Endothelial cell of umbilical vein (primary cell): ENCODE data around the gene MANBA. TPM values are rescaled to one million over a fixed set of nuclear protein-coding genes. Genes with fewer than 3 reads are reported as not detected.

Experiments used
- BruUV-seq: library from RNA; stranded (reverse); fragments of 400-500 nt; replicated peaks from 2 replicates; lab custom pipeline; 2021; lab: Mats Ljungman, UMichigan
- CTCF ChIA-PET: fragments of 300-600, 350-600 bp; sonication (Branson Sonifier 250); formaldehyde crosslinking; loops from one replicate; lab custom pipeline; 2021; ENCODE audit warnings: antibody characterized with exemption, inconsistent platforms; lab: Charles Lee
- POLR2A ChIA-PET: fragments of 300-600, 350-600 bp; sonication (Branson Sonifier 250); formaldehyde crosslinking; loops from one replicate; lab custom pipeline; 2021; ENCODE audit warnings: antibody characterized with exemption, inconsistent platforms; lab: Charles Lee
- DNase-seq: peaks from one replicate; pipeline ENCODE4 v3.0.0-alpha.2; 2011; ENCODE audit warnings: low read depth, low spot score
- FAIRE-seq: peaks from 2 replicates; lab custom pipeline; 2011; peaks lifted over from hg19 to GRCh38; lab: Jason Lieb, UNC
- H2AFZ ChIP-seq: 2 replicates; pipeline ENCODE4 v1.6.0; 2012; ENCODE audit warnings: low read depth, low read length, control low read depth, inconsistent platforms
- H3K27ac ChIP-seq: 2 replicates; pipeline ENCODE4 v1.5.1; 2011; ENCODE audit warnings: low read depth, mild to moderate bottlenecking, control low read depth, low read length, moderate library complexity; ENCODE audit not compliant: insufficient read depth
- H3K27me3 ChIP-seq, 2 experiments: 2 replicates each; pipeline versions ENCODE4 v1.6.0 to v1.6.1; 2011; ENCODE audit warnings: low read length in 2 of 2, mixed read lengths in 1 of 2; ENCODE audit not compliant: control insufficient read depth in 2 of 2, insufficient read depth in 2 of 2
- H3K36me3 ChIP-seq, 2 experiments: 2 replicates in 1 of 2; 3 replicates in 1 of 2; pipeline ENCODE4 v1.5.1; 2011; ENCODE audit warnings: low read length in 2 of 2, mild to moderate bottlenecking in 1 of 2, moderate library complexity in 1 of 2; ENCODE audit not compliant: control insufficient read depth in 2 of 2, insufficient read depth in 2 of 2; ENCODE audit errors: extremely low read depth in 1 of 2
- H3K4me1 ChIP-seq: 3 replicates; pipeline ENCODE4 v1.5.1; 2011; ENCODE audit warnings: mild to moderate bottlenecking, low read length; ENCODE audit not compliant: control insufficient read depth, insufficient read depth; ENCODE audit errors: extremely low read depth
- H3K4me2 ChIP-seq: 2 replicates; pipeline ENCODE4 v1.6.1; 2011; ENCODE audit warnings: low read length, control low read depth, mixed read lengths; ENCODE audit not compliant: insufficient read depth
- H3K4me3 ChIP-seq, 3 experiments: fragments of 200-600 bp in 1 of 3; sonication (generic), shearing (Covaris generic) in 1 of 3; replicated peaks in 1 of 3; 2 replicates each; pipeline ENCODE4 v1.5.1; 2011 to 2016; ENCODE audit warnings: control low read depth in 3 of 3, low read length in 3 of 3, mild to moderate bottlenecking in 2 of 3, inconsistent platforms in 1 of 3, low read depth in 1 of 3, moderate library complexity in 1 of 3; ENCODE audit not compliant: insufficient read depth in 1 of 3
- H3K79me2 ChIP-seq: 2 replicates; pipeline ENCODE4 v1.6.0; 2012; ENCODE audit warnings: low read length, inconsistent platforms; ENCODE audit not compliant: control insufficient read depth, insufficient read depth
- H3K9ac ChIP-seq: replicated peaks from 2 replicates; pipeline ENCODE3; 2011; ENCODE audit warnings: low read length, control low read depth; ENCODE audit not compliant: insufficient read depth; ENCODE audit errors: extremely low read depth
- H3K9me1 ChIP-seq: replicated peaks from 3 replicates; pipeline ENCODE4 v1.6.0; 2011; ENCODE audit warnings: mild to moderate bottlenecking, low read length; ENCODE audit not compliant: control insufficient read depth, insufficient read depth; ENCODE audit errors: extremely low read depth
- H3K9me3 ChIP-seq: replicated peaks from 2 replicates; pipeline ENCODE4 v1.5.1; 2012; ENCODE audit warnings: low read length, inconsistent platforms; ENCODE audit not compliant: control insufficient read depth, insufficient read depth
- H4K20me1 ChIP-seq: replicated peaks from 2 replicates; pipeline ENCODE3; 2011; ENCODE audit warnings: mild to moderate bottlenecking, low read length; ENCODE audit not compliant: control insufficient read depth, insufficient read depth; ENCODE audit errors: extremely low read depth
- EZH2 ChIP-seq: IDR thresholded peaks from 2 replicates; pipeline ENCODE4 v1.6.1; 2012; ENCODE audit warnings: borderline replicate concordance, low read depth, mild to moderate bottlenecking, moderate library complexity, low read length, inconsistent platforms; ENCODE audit not compliant: severe bottlenecking
- FOS ChIP-seq: IDR thresholded peaks from 2 replicates; pipeline ENCODE4 v1.6.1; 2011; ENCODE audit warnings: mild to moderate bottlenecking, low read length, moderate library complexity, borderline replicate concordance; ENCODE audit not compliant: insufficient read depth
- GATA2 ChIP-seq: IDR thresholded peaks from 2 replicates; pipeline ENCODE4 v1.7.0; 2011; ENCODE audit warnings: low read depth, mild to moderate bottlenecking, moderate library complexity, mixed read lengths, low read length; ENCODE audit not compliant: insufficient read length, insufficient read depth
- JUN ChIP-seq: IDR thresholded peaks from 2 replicates; pipeline ENCODE4 v1.6.1; 2011; ENCODE audit warnings: borderline replicate concordance, low read depth; ENCODE audit not compliant: insufficient read length, insufficient read depth
- MYC ChIP-seq: IDR thresholded peaks from one replicate; pipeline ENCODE4 v1.6.1; 2011; ENCODE audit warnings: mild to moderate bottlenecking, low read depth, low read length
- POLR2A ChIP-seq: IDR thresholded peaks from 2 replicates; pipeline ENCODE4 v1.6.1; 2012; ENCODE audit warnings: low read depth, mild to moderate bottlenecking, control low read depth, low read length
- POLR2AphosphoS5 ChIP-seq: IDR thresholded peaks from 2 replicates; pipeline ENCODE4 v1.6.1; 2012; ENCODE audit warnings: low read depth, mild to moderate bottlenecking, control low read depth, low read length, moderate library complexity; ENCODE audit not compliant: insufficient read depth
- dilution Hi-C: fragments of 300-500 bp; cut with MboI; formaldehyde crosslinking; loops from one replicate; pipeline ENCODE4 v1.15.0; 2019; ENCODE audit warnings: low sequenced_read_pairs; ENCODE audit not compliant: extremely low pct_ligation_motif_present
- intact Hi-C: fragments of 100-400 bp; cut with micrococcal nuclease; formaldehyde crosslinking; loops from one replicate; pipeline ENCODE4 v1.10.0; 2022
- polyA plus RNA-seq, 4 experiments: library from polyadenylated mRNA; depleted of rRNA in 3 of 4; stranded (reverse) in 3 of 4; unstranded in 1 of 4; fragments of >200 nt; gene quantifications; 2 replicates each; pipeline versions ENCODE4 v1.2.1 to v1.2.3, GENCODE V29; 2011 to 2012; ENCODE audit warnings: missing spikeins in 1 of 4
- total RNA-seq: library from RNA; stranded (reverse); gene quantifications from 2 replicates; pipeline ENCODE4 v1.2.3, GENCODE V29; 2021
- TF ChIP-seq, protein P1 (sequence below): IDR thresholded peaks from 2 replicates; pipeline ENCODE4 v1.6.1; 2011; ENCODE audit not compliant: insufficient read depth, insufficient read length
- TF ChIP-seq, protein P2 (sequence below), 2 donors: IDR thresholded peaks; 1 replicate in 1 of 2; 2 replicates in 1 of 2; pipeline ENCODE4 v1.5.1; 2011; ENCODE audit warnings: low read length in 2 of 2, mild to moderate bottlenecking in 2 of 2, moderate library complexity in 2 of 2, control low read depth in 1 of 2, inconsistent platforms in 1 of 2, low read depth in 1 of 2; ENCODE audit not compliant: insufficient read depth in 1 of 2; ENCODE audit errors: extremely low read depth in 1 of 2

The MANBA gene
- total and polyA plus RNA-seq, 2 donors (not counting 3 experiments of a cell fraction or from before 2014, with no cell fraction given), result 5.6 to 7.7 TPM

DNA sequence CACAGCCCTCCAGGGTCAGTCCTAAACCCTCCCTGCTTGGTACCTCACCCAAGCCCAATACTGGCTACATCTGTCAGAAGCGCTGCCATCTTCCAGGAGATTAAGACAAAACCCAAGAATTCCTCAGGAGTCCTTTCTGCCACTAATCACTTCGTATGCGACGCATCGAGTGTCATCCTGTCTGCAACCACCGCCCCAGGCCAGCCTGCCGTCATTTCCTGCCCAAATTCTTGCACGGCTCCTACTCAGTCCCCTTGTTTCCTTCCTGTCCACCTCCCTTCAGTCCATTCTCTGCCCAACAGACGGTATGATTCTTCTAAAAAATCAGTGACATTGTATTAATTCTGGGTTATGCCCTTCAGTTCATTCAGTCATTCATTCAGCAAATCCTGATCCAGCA is 146.0 kb downstream of the MANBA start:
- Histone ChIP-seq H3K36me3 (peaks cover 18 to 21% of the 10 kb centered on the region in 2 experiments), H3K79me2 (no peaks in the 10 kb centered on the region), H3K9me1 (no peaks in the 10 kb centered on the region), H3K27ac (peak overlapping the region; percentile 50), H3K4me3 (no peak overlapping the region), H4K20me1 (no peaks in the 10 kb centered on the region), H3K9ac (no peak overlapping the region), H3K4me2 (peak overlapping the region; percentile 36), H3K27me3 (no peaks in the 10 kb centered on the region), H3K4me1 (peaks cover 29% of the 10 kb centered on the region), H3K9me3 (no peaks in the 10 kb centered on the region), H2AFZ (no peak overlapping the region)
- DNase-seq, result no peak
- intact Hi-C loops (loop anchor here (5.0 kb wide), 2 partner anchors 112 to 182 kb away; partner anchors contain the start of gene NFKB1), dilution Hi-C loops (no loop called here)
- BruUV-seq, result no TSS peak
- FAIRE-seq, result peak; percentile 65
- POLR2A ChIA-PET, result no interaction called here
- CTCF ChIA-PET, result interaction anchor here (1.4 kb wide), 1 partner anchor 35 kb away, joined by 3 read pairs; no protein-coding TSS in a partner anchor
- no peak for TF ChIP-seq POLR2AphosphoS5
- TF ChIP-seq MYC, result no peak
- TF ChIP-seq EZH2, result no peak
- TF ChIP-seq FOS, result no peak
- TF ChIP-seq POLR2A, result no peak
- TF ChIP-seq, protein P1, sequence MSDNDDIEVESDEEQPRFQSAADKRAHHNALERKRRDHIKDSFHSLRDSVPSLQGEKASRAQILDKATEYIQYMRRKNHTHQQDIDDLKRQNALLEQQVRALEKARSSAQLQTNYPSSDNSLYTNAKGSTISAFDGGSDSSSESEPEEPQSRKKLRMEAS, result no peak
- TF ChIP-seq GATA2, result no peak
- TF ChIP-seq JUN, result no peak
- TF ChIP-seq, protein P2, sequence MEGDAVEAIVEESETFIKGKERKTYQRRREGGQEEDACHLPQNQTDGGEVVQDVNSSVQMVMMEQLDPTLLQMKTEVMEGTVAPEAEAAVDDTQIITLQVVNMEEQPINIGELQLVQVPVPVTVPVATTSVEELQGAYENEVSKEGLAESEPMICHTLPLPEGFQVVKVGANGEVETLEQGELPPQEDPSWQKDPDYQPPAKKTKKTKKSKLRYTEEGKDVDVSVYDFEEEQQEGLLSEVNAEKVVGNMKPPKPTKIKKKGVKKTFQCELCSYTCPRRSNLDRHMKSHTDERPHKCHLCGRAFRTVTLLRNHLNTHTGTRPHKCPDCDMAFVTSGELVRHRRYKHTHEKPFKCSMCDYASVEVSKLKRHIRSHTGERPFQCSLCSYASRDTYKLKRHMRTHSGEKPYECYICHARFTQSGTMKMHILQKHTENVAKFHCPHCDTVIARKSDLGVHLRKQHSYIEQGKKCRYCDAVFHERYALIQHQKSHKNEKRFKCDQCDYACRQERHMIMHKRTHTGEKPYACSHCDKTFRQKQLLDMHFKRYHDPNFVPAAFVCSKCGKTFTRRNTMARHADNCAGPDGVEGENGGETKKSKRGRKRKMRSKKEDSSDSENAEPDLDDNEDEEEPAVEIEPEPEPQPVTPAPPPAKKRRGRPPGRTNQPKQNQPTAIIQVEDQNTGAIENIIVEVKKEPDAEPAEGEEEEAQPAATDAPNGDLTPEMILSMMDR (IDR thresholded peaks at IDR 0.05; ENCODE audit: extremely low read depth in 1 of 2, insufficient read depth in 1 of 2, low read depth in 1 of 2, low read length in 2 of 2), result no peak
